Astrocyte of the cerebellum (primary cell): Measurements from ENCODE around the gene SSH2.

ENCODE experiments used
- DNase-seq: peaks from one replicate; pipeline ENCODE4 v3.0.0-alpha.2; 2011; ENCODE audit warnings: low read depth
- H3K4me3 ChIP-seq: 2 replicates; pipeline ENCODE4 v1.5.1; 2011; ENCODE audit warnings: mild to moderate bottlenecking, low read depth, low read length, moderate library complexity
- CTCF ChIP-seq: IDR thresholded peaks from 2 replicates; pipeline ENCODE4 v1.5.1; 2012; ENCODE audit warnings: low read length, low read depth, moderate library complexity, mild to moderate bottlenecking; ENCODE audit errors: missing control alignments
- in situ Hi-C: cut with HindIII; loops from 2 replicates; pipeline ENCODE4 v1.10.0; 2017; ENCODE audit warnings: low sequenced_read_pairs

The SSH2 gene

DNA sequence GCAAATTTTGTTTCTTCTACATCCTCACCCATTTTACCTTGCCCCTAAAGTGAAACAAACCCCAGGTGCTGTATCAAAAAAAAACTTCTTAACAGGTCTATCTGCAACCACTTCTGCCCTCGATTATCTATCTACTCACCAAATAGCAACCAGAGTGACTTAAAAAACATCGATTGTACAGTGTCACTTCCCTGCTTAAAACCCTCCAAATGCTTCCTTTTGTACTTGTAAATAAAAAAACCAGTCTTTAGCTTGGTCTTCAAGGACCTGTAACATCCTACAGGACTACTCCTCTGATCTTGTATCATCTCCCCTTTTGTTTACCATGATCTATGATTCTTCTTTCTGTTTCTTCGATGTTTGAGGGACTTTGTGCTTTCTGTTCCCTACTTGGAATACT, 224.6 kb downstream of the SSH2 start:
- in situ Hi-C loops, result no loop called here
- no peak for DNase-seq
- TF ChIP-seq CTCF, result no peak
- no peak overlapping the region for H3K4me3 ChIP-seq

GRCh38 chr17:29699283-29699682, 230.7 kb downstream of the SSH2 start:
- H3K4me3 ChIP-seq, result no peak overlapping the region
- no peak for TF ChIP-seq CTCF

GRCh38 chr17:29698837-29699236, 231.2 kb downstream of the SSH2 start:
- no peak for TF ChIP-seq CTCF
- no peak overlapping the region for H3K4me3 ChIP-seq
- in situ Hi-C loops, result no loop called here
- DNase-seq, result no peak

More at GRCh38 chr17:29699283-29699682, 230.7 kb downstream of the SSH2 start:
- DNase-seq, result no peak
- in situ Hi-C loops, result no loop called here

DNA sequence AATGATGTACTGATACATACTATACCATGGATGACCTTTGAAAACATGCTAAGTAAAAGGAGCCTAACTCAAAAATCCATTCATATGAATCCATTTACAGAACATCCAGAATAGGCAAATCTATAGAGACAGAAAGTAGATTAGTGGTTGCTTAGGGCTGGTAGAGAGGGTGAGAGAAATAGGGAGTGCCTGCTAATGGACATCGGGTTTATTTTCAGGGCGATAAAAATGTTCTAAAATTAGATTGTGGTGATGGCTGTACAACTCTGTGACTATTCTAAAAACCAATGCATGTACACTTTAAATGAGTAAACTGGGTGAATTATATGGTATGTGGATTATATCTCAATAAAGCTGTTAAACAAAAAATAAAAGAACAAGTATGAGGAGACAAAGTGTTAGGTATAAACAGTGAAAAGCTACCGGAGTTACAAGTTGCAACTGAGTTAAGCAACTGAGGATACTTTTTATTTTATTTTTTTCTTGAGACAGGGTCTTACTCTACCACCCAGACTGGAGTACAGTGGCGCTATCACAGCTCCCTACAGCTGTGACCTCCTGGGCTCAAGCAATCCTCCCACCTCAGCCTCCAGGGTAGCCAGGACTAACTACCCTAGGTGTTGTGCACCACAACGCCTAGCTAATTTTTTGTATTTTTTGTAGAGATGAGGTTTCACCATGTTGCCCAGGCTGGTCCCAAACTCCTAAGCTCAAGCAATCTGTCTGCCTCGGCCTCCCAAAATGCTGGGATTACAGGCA, 231.8 kb downstream of the SSH2 start:
- TF ChIP-seq CTCF, result no peak
- no peak for DNase-seq
- in situ Hi-C loops, result no loop called here

GRCh38 chr17:29697371-29697770, 232.7 kb downstream of the SSH2 start:
- no peak for TF ChIP-seq CTCF
- in situ Hi-C loops, result no loop called here
- no peak for DNase-seq
- no peak overlapping the region for H3K4me3 ChIP-seq

More for the DNA sequence above, 231.8 kb downstream of the SSH2 start:
- no peak overlapping the region for H3K4me3 ChIP-seq

DNA sequence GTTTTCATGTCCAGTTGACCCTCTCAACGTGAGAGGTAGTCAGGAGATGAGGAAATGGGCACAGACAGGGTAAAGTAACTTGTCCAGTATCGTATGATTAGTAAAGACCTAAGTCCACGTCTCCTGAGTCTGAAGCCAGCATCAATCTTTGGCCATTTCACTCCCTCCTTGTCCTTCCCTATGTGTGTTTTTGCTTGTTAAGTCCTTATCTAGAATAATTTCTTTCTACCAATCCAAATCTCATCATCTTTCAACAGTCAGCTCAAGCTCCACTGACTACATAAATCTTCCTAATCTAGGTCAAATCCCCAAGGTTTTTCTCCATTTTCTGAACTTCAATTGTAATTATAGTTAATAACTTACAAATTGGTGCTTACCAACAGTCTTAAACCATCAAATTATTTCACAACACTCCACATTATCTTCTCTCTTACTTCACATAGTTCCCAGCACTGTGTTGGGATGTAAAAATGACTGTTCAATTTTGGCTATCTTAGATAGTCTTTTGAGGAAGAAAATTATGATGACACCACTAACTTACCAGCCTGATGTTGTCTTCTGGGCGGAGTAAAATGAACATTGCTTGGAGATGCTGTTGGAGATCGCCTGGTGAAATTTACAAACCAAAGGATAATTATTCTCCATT, 235.0 kb downstream of the SSH2 start:
- no peak overlapping the region for H3K4me3 ChIP-seq
- TF ChIP-seq CTCF, result no peak
- in situ Hi-C loops, result no loop called here
- DNase-seq, result no peak
